Measurements from ENCODE around the gene BARHL2. TPM values are rescaled to one million over a fixed set of nuclear protein-coding genes. Genes with fewer than 3 reads are reported as not detected.

BARHL2 gene
- total and polyA plus RNA-seq, 2 donors (not counting 3 experiments of a cell fraction or from before 2014, with no cell fraction given) = not detected

GRCh38 chr1:90726425-90726985, 9.4 kb upstream of the BARHL2 start:
- intact Hi-C loops (cut with micrococcal nuclease) = loop anchor here (5.0 kb wide), 1 partner anchor 126 kb away; no protein-coding TSS in a partner anchor
- Histone ChIP-seq H4K20me1 (replicated peaks; ENCODE audit: control insufficient read depth, extremely low read depth, insufficient read depth, low read length) (no peaks in the 10 kb centered on the region), H3K4me1 (ENCODE audit: control insufficient read depth, extremely low read depth, insufficient read depth, low read length) (peaks cover 2% of the 10 kb centered on the region), H3K9ac (replicated peaks; ENCODE audit: extremely low read depth, insufficient read depth, low read length) (no peak overlapping the region), H3K36me3 (ENCODE audit: control insufficient read depth in 2 of 2, extremely low read depth in 1 of 2, insufficient read depth in 2 of 2, low read length in 2 of 2) (no peaks in the 10 kb centered on the region), H3K4me3 (replicated peaks in 1 of 3; ENCODE audit: insufficient read depth in 1 of 3, low read depth in 1 of 3, low read length in 3 of 3) (no peak overlapping the region), H3K27ac (ENCODE audit: insufficient read depth, low read depth, low read length) (no peak overlapping the region), H3K4me2 (ENCODE audit: insufficient read depth, low read length) (no peak overlapping the region), H2AFZ (ENCODE audit: low read depth, low read length) (no peak overlapping the region), H3K9me3 (replicated peaks; ENCODE audit: control insufficient read depth, insufficient read depth, low read length) (no peaks in the 10 kb centered on the region), H3K27me3 (ENCODE audit: control insufficient read depth in 2 of 2, insufficient read depth in 2 of 2, low read length in 2 of 2) (peaks cover 91 to 100% of the 10 kb centered on the region in 2 experiments), H3K9me1 (replicated peaks; ENCODE audit: control insufficient read depth, extremely low read depth, insufficient read depth, low read length) (no peaks in the 10 kb centered on the region), H3K79me2 (ENCODE audit: control insufficient read depth, insufficient read depth, low read length) (no peaks in the 10 kb centered on the region)
- FAIRE-seq (no peak), DNase-seq (ENCODE audit: low read depth, low spot score) (no peak)
- CTCF ChIA-PET = interaction anchor here (1.4 to 2.6 kb wide), 3 partner anchors 238 to 439 kb away, joined by 4 to 12 read pairs (median 9); no protein-coding TSS in a partner anchor
- BruUV-seq (replicated peaks) = no TSS peak
- dilution Hi-C loops (cut with MboI; ENCODE audit: extremely low pct_ligation_motif_present, low sequenced_read_pairs) = no loop called here
- POLR2A ChIA-PET = interaction anchor here (0.6 kb wide), 1 partner anchor 295 kb away, joined by 3 read pairs; no protein-coding TSS in a partner anchor
- TF ChIP-seq MAX (IDR thresholded peaks at IDR 0.05; ENCODE audit: insufficient read depth, insufficient read length) (no peak), GATA2 (IDR thresholded peaks at IDR 0.05; ENCODE audit: insufficient read depth, insufficient read length, low read depth, low read length) (no peak), EZH2 (IDR thresholded peaks at IDR 0.05; ENCODE audit: borderline replicate concordance, low read depth, low read length, severe bottlenecking) (peak; percentile 89)

DNA sequence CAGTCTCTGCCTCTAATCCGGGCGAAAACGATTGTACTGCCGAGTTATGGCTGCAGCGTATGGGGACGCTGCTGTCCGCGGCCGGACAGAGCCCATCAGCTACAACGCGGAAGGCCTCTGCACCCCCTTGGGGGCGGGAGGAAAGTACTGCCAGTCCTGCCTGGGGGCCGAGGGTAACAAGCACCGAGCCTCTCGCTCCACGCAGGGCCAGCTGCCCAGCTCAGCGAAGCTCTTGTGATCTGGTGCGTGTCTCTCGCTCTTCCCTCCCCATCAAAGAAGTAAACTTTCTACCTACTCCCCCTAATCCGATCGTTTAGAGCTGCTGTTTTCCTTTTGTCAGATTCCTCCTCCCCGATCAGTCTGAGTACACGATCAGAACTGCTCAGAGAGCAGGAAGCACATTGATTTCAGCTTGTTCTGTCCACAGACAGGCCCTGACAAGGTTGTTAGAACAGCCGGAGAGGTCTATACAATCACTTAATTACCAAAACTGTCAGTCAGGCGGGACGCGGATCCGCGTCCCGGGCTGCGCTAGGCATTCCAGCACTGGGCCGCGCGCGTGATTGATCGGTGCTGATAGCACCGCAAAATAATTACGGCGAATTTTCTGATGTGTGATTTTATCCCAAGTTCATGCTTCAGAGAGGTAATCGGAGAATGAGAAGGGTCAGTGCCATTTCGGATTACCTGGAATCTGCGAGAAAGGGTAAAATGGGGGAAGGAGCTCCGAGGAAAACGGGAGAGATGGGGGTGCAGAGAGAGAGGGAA, 8.7 kb upstream of the BARHL2 start:
- no peak overlapping the region for H3K27ac ChIP-seq (ENCODE audit: insufficient read depth, low read depth, low read length)
- H3K9me1 ChIP-seq (replicated peaks; ENCODE audit: control insufficient read depth, extremely low read depth, insufficient read depth, low read length) = no peaks in the 10 kb centered on the region
- no peak for DNase-seq (ENCODE audit: low read depth, low spot score)
- no TSS peak for BruUV-seq (replicated peaks)
- ChIA-PET POLR2A (interaction anchor here (0.6 kb wide), 1 partner anchor 295 kb away, joined by 3 read pairs; no protein-coding TSS in a partner anchor), CTCF (interaction anchor here (0.9 to 2.6 kb wide), 4 partner anchors 10 to 440 kb away, joined by 3 to 12 read pairs (median 6); no protein-coding TSS in a partner anchor)
- FAIRE-seq = no peak
- dilution Hi-C loops (cut with MboI; ENCODE audit: extremely low pct_ligation_motif_present, low sequenced_read_pairs) (no loop called here), intact Hi-C loops (cut with micrococcal nuclease) (loop anchor here (5.0 kb wide), 1 partner anchor 126 kb away; no protein-coding TSS in a partner anchor)
- peaks cover 87 to 99% of the 10 kb centered on the region in 2 experiments for H3K27me3 ChIP-seq (ENCODE audit: control insufficient read depth in 2 of 2, insufficient read depth in 2 of 2, low read length in 2 of 2)
- no peaks in the 10 kb centered on the region for H3K79me2 ChIP-seq (ENCODE audit: control insufficient read depth, insufficient read depth, low read length)
- H2AFZ ChIP-seq (ENCODE audit: low read depth, low read length) = no peak overlapping the region
- TF ChIP-seq GATA2 (IDR thresholded peaks at IDR 0.05; ENCODE audit: insufficient read depth, insufficient read length, low read depth, low read length) = no peak
- no peak for TF ChIP-seq JUN (IDR thresholded peaks at IDR 0.05; ENCODE audit: borderline replicate concordance, insufficient read depth, insufficient read length, low read depth)
- no peak for TF ChIP-seq POLR2A (IDR thresholded peaks at IDR 0.05; ENCODE audit: low read depth, low read length)
- TF ChIP-seq MAX (IDR thresholded peaks at IDR 0.05; ENCODE audit: insufficient read depth, insufficient read length) = no peak
- no peak for TF ChIP-seq FOS (IDR thresholded peaks at IDR 0.05; ENCODE audit: borderline replicate concordance, insufficient read depth, low read length)
- peak; percentile 98 for TF ChIP-seq EZH2 (IDR thresholded peaks at IDR 0.05; ENCODE audit: borderline replicate concordance, low read depth, low read length, severe bottlenecking)
- H3K9me3 ChIP-seq (replicated peaks; ENCODE audit: control insufficient read depth, insufficient read depth, low read length) = no peaks in the 10 kb centered on the region
- no peak overlapping the region for H3K9ac ChIP-seq (replicated peaks; ENCODE audit: extremely low read depth, insufficient read depth, low read length)
- peaks cover 2% of the 10 kb centered on the region for H3K4me1 ChIP-seq (ENCODE audit: control insufficient read depth, extremely low read depth, insufficient read depth, low read length)
- no peaks in the 10 kb centered on the region for H4K20me1 ChIP-seq (replicated peaks; ENCODE audit: control insufficient read depth, extremely low read depth, insufficient read depth, low read length)
- no peaks in the 10 kb centered on the region for H3K36me3 ChIP-seq (ENCODE audit: control insufficient read depth in 2 of 2, extremely low read depth in 1 of 2, insufficient read depth in 2 of 2, low read length in 2 of 2)
- H3K4me3 ChIP-seq (replicated peaks in 1 of 3; ENCODE audit: insufficient read depth in 1 of 3, low read depth in 1 of 3, low read length in 3 of 3) = no peak overlapping the region
- H3K4me2 ChIP-seq (ENCODE audit: insufficient read depth, low read length) = no peak overlapping the region

All from endothelial cell of umbilical vein (primary cell).